Measurements from ENCODE around the gene KDM2B.

- no peak for TF ChIP-seq CTCF (IDR thresholded peaks at IDR 0.05; ENCODE audit: low read depth, low read length, poor library complexity, severe bottlenecking)
- no peak for TF ChIP-seq EZH2phosphoT487 (IDR thresholded peaks at IDR 0.05; ENCODE audit: borderline replicate concordance, low read length)
Observed at GRCh38 chr12:121444842-121445202, 136.0 kb downstream of the KDM2B start.

All from DOHH2 (cell line).